ACC112 (cell line): Measurements from ENCODE around the gene CCDC85A.

ENCODE experiments used
- H2AFZ ChIP-seq: fragments of 200-600 bp; sonication (generic); one replicate; pipeline ENCODE4 v1.6.0; 2017; ENCODE audit warnings: antibody characterized with exemption, low read length; ENCODE audit not compliant: unreplicated experiment
- H3K27ac ChIP-seq: fragments of 200-600 bp; sonication (generic); 2 replicates; pipeline ENCODE4 v1.5.1; 2014; ENCODE audit warnings: low read depth, mild to moderate bottlenecking, antibody characterized with exemption, low read length, moderate library complexity
- H3K27me3 ChIP-seq: fragments of 200-600 bp; sonication (generic); 2 replicates; pipeline ENCODE4 v1.6.1; 2014; ENCODE audit warnings: mild to moderate bottlenecking, antibody characterized with exemption, low read length, moderate library complexity, mixed read lengths; ENCODE audit not compliant: insufficient read depth
- H3K36me3 ChIP-seq: fragments of 200-600 bp; sonication (generic); 2 replicates; pipeline ENCODE4 v1.6.1; 2016; ENCODE audit warnings: mild to moderate bottlenecking, antibody characterized with exemption, low read length, moderate library complexity, mixed read lengths; ENCODE audit not compliant: insufficient read depth
- H3K4me1 ChIP-seq: fragments of 200-600 bp; sonication (generic); one replicate; pipeline ENCODE4 v1.6.1; 2016; ENCODE audit warnings: low read length, mixed read lengths; ENCODE audit not compliant: insufficient read depth, unreplicated experiment, control insufficient read depth
- H3K4me3 ChIP-seq: fragments of 200-600 bp; sonication (generic); 2 replicates; pipeline ENCODE4 v1.5.1; 2014; ENCODE audit warnings: mild to moderate bottlenecking, low read depth, low read length
- H3K79me2 ChIP-seq: fragments of 200-600 bp; sonication (generic); one replicate; pipeline ENCODE4 v1.6.0; 2016; ENCODE audit warnings: low read length; ENCODE audit not compliant: control insufficient read depth, unreplicated experiment, insufficient read depth

CCDC85A gene

DNA sequence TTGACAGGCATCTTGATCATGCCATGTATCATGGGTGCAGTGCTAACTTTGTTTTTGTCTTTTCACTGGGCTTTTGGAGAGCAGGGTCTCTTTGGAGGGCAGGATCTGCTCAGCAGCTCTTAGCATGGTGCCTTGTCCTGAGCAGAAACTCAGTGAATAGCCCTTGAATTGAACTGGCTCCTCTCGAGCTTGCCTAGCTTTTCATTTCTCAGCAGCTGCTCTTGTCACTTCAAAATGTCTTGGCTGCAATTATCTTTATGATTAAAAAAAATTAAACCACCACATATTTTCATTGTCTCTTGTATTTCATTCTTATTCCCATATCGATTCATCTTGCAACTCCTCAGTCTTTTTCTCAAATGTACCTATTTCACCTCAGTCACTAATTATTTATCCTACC is 50.5 kb downstream of the CCDC85A start:
- no peaks in the 10 kb centered on the region for H3K79me2 ChIP-seq
- no peaks in the 10 kb centered on the region for H3K27me3 ChIP-seq
- peak overlapping the region; percentile 59 for H3K4me3 ChIP-seq
- H2AFZ ChIP-seq = peak overlapping the region; percentile 39
- H3K4me1 ChIP-seq = peaks cover 20% of the 10 kb centered on the region
- H3K36me3 ChIP-seq = no peaks in the 10 kb centered on the region
- H3K27ac ChIP-seq = no peak overlapping the region

DNA sequence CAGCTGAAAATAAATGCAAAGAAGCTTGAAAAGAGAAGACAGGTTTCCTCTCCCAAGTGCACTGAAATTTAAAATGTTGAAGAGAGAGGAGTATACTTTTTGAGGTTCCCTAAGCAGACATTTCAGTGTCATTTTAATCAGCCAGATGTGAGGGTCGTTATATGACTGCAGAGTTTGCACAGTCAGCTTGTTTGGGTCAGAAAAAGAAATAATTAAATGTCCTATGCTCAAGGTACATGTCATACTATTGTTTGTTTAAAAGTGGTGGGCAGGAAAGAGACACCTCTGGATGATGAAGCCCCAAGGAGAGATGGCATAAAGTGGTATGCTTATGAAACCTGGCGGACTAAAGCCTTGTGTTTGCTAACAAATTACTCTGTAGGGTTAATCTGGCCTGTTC is 55.2 kb downstream of the CCDC85A start:
- H3K27me3 ChIP-seq = no peaks in the 10 kb centered on the region
- no peaks in the 10 kb centered on the region for H3K4me1 ChIP-seq
- no peaks in the 10 kb centered on the region for H3K36me3 ChIP-seq
- no peak overlapping the region for H3K4me3 ChIP-seq
- no peak overlapping the region for H2AFZ ChIP-seq
- H3K79me2 ChIP-seq = no peaks in the 10 kb centered on the region
- H3K27ac ChIP-seq = no peak overlapping the region

DNA sequence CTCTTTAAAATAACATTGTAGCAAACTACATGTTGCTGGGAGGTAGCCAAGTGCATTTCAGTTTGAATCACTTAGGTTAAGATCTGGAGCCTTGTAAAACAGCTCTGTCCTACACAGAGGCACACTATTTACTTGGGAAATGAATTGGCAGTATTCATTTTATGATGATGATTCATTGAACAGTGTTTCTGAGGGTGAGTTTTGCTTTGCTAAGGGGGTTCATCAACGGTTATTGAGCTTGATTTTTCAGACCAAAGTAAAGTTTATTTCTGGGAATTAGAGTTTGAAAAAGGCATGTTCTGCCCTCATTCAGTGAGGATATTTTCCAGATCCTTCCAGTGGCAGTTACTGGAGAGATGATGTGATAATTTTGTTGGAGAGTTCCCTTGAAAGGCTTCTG is 55.6 kb downstream of the CCDC85A start:
- Histone ChIP-seq H2AFZ (no peak overlapping the region), H3K79me2 (no peaks in the 10 kb centered on the region), H3K4me3 (no peak overlapping the region), H3K27ac (no peak overlapping the region), H3K27me3 (no peaks in the 10 kb centered on the region), H3K4me1 (no peaks in the 10 kb centered on the region), H3K36me3 (no peaks in the 10 kb centered on the region)

DNA sequence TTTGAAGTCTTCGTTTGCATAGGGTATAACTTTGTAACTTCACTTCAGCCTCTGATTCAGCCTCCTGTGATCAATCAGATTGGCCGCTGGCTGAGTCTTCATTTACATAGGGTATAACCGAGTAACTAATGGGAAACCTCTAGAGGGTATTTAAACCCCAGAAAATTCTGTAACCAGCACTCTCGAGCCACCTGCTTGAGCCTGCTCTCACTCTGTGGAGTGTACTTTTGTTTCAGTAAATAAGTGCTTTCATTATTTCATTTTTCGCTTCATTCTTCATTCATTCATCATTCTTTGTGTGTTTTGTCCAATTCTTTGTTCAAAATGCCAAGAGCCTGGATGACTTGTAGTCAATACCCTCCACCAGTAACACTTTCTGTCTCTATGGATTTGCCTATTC is 56.4 kb downstream of the CCDC85A start:
- H3K36me3 ChIP-seq = no peaks in the 10 kb centered on the region
- H3K4me3 ChIP-seq = no peak overlapping the region
- H3K27me3 ChIP-seq = no peaks in the 10 kb centered on the region
- no peaks in the 10 kb centered on the region for H3K4me1 ChIP-seq
- no peak overlapping the region for H2AFZ ChIP-seq
- H3K27ac ChIP-seq = no peak overlapping the region
- H3K79me2 ChIP-seq = no peaks in the 10 kb centered on the region

DNA sequence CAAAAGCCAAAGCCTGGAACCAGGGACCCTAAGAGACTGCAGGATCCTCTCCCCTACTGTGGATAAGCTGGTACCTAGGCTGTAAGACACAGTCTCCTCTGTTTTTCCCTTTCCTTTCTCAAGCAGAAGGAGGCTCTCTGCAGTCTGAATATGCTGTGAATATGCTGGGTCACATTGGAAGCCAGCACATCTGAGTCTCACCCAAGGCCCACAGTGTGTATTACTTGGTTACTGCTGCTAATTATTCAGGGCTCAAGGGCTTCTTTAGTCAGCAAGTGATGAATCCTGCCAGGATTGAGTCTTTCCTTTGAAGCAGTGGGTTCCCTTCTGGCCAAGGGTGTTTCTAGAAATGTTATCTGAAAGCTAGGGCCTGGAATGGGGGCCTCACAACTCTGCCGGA is 60.7 kb downstream of the CCDC85A start:
- H3K79me2 ChIP-seq = no peaks in the 10 kb centered on the region

DNA sequence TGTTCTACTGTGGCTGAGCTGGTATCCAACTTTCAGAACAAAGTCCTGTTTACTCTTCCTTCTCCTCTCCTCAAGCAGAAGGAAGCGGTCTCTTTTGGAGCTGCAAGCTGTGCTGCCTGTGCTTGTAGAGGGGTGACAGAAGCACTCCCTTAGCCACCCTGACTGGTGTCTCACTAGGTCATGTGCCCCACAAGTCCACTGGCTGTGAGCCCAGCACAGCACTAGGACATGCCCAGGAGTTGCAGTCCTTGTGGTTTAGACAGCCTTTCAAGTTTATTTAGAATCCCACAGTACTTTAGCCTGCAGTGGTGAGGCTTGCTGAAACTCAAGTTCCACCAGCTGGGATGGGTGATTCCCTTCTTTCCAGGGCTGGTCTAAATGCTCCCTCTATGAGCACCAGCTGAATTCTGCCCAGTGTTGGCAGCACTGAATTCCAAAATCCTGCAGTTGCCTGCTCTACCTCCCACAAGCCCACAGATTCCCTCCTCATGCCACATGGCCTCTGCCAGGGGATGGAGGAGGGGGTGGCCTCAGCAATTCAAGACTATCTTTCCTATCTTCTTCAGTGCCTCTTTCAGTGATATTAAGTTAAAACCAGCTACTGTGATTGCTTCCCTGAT is 61.2 kb downstream of the CCDC85A start:
- no peak overlapping the region for H3K4me3 ChIP-seq
- no peaks in the 10 kb centered on the region for H3K4me1 ChIP-seq

More for the DNA sequence above, 60.7 kb downstream of the CCDC85A start:
- no peak overlapping the region for H2AFZ ChIP-seq
- no peaks in the 10 kb centered on the region for H3K36me3 ChIP-seq
- no peak overlapping the region for H3K27ac ChIP-seq
- no peaks in the 10 kb centered on the region for H3K27me3 ChIP-seq
- no peak overlapping the region for H3K4me3 ChIP-seq
- no peaks in the 10 kb centered on the region for H3K4me1 ChIP-seq

DNA sequence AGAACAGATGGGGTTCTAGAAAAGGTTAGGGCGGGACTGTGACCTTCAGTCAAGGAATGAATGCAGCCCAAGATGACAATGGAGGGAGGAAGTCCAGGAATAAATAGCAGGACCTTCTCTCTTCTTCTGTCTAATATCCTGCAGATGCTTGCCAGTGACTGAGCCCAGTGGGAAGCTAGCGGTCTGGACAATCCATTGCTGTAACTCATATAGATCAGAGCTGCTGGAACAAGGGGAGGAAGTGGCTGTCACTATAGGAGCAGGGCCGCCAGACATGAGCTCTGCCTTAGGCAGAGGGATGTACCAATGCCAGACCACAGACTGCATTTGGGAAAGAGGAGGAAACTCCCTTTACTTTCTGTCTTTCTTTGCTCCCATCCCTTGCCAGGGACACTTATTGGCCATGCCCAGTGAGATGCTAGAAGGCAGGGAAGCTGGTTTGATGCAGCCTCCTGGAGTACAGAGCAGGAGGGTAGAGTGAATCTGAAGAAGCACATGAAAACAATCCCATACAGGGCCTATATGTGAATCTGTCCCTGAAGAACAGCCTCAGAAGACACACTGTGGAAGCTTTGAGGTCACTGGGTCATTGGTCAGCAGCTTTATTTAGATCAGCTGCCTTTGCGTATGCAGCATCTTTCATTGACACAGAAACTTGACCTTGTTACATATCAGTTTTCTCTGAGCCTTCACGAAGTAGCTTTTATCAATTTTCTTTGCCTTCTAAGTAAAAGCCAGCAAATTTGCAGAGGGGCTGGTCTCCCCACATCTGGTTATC is 65.4 kb downstream of the CCDC85A start:
- Histone ChIP-seq H2AFZ (no peak overlapping the region), H3K79me2 (no peaks in the 10 kb centered on the region)

More for the DNA sequence above, 61.2 kb downstream of the CCDC85A start:
- Histone ChIP-seq H2AFZ (no peak overlapping the region), H3K36me3 (no peaks in the 10 kb centered on the region), H3K27ac (no peak overlapping the region), H3K27me3 (no peaks in the 10 kb centered on the region), H3K79me2 (no peaks in the 10 kb centered on the region)

DNA sequence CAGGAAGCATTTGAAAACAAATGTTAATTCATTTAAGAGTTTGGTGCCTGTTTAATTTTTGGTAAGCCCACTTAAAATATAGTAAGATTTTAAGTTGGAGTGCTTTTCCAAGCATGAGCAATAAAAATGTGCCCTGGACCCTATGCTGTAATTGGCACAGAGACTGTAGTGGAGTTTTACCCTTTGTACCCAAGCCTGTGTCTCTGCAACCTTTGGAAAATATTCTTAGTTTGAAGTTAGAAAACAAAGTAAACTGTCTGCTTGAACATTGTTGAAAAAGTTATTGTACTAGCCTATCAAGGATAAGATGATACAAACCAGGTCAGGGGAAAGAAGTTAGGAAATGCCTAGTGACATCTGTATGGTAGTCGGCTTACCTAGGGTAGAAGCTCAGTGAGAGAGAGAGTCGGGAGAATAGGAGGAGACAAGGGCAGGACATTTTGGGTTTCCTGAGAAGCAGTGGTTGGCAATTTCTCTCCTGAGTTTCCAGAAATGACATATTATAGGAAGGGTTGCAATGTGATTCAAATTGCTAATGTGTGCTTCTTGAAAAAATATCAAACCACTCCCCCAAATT is 66.5 kb downstream of the CCDC85A start:
- Histone ChIP-seq H3K27me3 (no peaks in the 10 kb centered on the region), H3K79me2 (no peaks in the 10 kb centered on the region)

More for the DNA sequence above, 65.4 kb downstream of the CCDC85A start:
- no peaks in the 10 kb centered on the region for H3K36me3 ChIP-seq
- H3K4me3 ChIP-seq = no peak overlapping the region
- no peaks in the 10 kb centered on the region for H3K27me3 ChIP-seq
- H3K4me1 ChIP-seq = no peaks in the 10 kb centered on the region
- no peak overlapping the region for H3K27ac ChIP-seq

DNA sequence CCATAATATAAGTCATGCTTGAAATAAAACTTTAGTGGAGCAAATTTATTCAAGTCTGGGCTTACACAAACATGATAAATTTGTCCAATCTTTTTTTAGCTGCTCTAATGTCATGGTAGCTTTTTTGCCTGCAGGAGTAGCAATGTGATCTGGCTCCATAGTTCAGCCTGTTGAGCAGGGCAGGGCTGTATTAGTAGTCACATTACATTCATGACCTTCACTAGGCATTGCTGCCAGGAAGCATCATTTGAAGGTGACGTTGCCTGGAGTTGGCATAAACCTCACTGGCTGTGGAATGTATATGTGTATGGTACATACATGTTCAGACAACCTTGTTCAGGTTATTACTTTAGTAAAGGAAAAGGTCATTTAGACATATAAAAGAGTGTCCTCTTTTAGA is 76.6 kb downstream of the CCDC85A start:
- Histone ChIP-seq H3K4me1 (no peaks in the 10 kb centered on the region), H3K27me3 (no peaks in the 10 kb centered on the region), H2AFZ (no peak overlapping the region), H3K36me3 (no peaks in the 10 kb centered on the region), H3K4me3 (no peak overlapping the region), H3K79me2 (no peaks in the 10 kb centered on the region), H3K27ac (no peak overlapping the region)

More for the DNA sequence above, 66.5 kb downstream of the CCDC85A start:
- H3K27ac ChIP-seq = no peak overlapping the region
- H2AFZ ChIP-seq = no peak overlapping the region
- no peaks in the 10 kb centered on the region for H3K36me3 ChIP-seq
- no peak overlapping the region for H3K4me3 ChIP-seq
- no peaks in the 10 kb centered on the region for H3K4me1 ChIP-seq

DNA sequence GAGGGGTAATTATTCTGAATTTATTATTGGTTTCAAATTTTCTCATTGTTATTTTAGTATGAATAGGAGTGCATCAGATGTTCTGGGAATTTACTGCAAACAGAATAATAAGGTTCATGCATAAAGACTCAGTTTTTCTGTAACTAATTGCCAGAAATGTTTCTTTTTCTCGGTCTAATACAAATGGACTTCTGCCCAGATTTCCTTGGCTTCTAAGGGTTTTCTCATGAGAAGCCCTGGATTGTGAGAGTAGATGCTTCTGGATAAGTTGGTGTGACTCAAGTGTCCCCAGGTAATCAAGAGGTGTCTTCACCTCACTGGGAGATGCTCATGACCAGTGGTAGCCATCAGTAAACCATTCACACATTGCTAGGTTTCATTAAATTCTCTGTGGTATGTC is 78.5 kb downstream of the CCDC85A start:
- Histone ChIP-seq H3K4me3 (no peak overlapping the region), H3K4me1 (no peaks in the 10 kb centered on the region), H3K79me2 (no peaks in the 10 kb centered on the region), H3K36me3 (no peaks in the 10 kb centered on the region), H3K27me3 (no peaks in the 10 kb centered on the region), H3K27ac (no peak overlapping the region), H2AFZ (no peak overlapping the region)

DNA sequence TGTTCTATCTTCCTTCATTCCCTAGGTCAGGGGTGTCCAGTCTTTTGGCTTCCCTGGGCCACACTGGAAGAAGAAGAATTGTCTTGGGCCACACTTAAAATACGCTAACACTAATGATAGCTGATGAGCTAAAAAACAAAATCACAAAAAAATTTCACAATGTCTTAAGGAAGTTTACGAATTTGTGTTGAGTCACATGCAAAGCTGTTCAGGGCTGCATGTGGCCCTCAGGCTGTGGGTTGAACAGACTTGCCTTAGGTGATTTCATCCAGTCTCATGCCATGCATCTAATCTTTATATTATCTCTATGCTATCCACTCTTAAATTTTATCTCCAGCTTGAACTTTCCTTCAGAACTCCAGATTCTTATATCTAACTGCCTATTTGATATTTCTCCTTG is 80.1 kb downstream of the CCDC85A start:
- no peaks in the 10 kb centered on the region for H3K27me3 ChIP-seq
- no peak overlapping the region for H3K4me3 ChIP-seq
- no peak overlapping the region for H2AFZ ChIP-seq
- no peaks in the 10 kb centered on the region for H3K36me3 ChIP-seq
- H3K79me2 ChIP-seq = no peaks in the 10 kb centered on the region
- no peaks in the 10 kb centered on the region for H3K4me1 ChIP-seq
- no peak overlapping the region for H3K27ac ChIP-seq
